Activated CD4-positive, CD25-positive, alpha-beta regulatory T cell treated with anti-CD3 and anti-CD28 coated beads, Interleukin-2, amount 50 U/mL, for 24 hours (primary cell): Measurements from ENCODE around the gene PMEPA1.

Experiments
- ATAC-seq, 2 donors: fragments of 150-1000 bp; cut with Tn5 transposase; one replicate each; pipeline ENCODE4 v1.10.0; 2021; ENCODE audit warnings: mild to moderate bottlenecking in 1 of 2, moderate library complexity in 1 of 2

The PMEPA1 gene

DNA sequence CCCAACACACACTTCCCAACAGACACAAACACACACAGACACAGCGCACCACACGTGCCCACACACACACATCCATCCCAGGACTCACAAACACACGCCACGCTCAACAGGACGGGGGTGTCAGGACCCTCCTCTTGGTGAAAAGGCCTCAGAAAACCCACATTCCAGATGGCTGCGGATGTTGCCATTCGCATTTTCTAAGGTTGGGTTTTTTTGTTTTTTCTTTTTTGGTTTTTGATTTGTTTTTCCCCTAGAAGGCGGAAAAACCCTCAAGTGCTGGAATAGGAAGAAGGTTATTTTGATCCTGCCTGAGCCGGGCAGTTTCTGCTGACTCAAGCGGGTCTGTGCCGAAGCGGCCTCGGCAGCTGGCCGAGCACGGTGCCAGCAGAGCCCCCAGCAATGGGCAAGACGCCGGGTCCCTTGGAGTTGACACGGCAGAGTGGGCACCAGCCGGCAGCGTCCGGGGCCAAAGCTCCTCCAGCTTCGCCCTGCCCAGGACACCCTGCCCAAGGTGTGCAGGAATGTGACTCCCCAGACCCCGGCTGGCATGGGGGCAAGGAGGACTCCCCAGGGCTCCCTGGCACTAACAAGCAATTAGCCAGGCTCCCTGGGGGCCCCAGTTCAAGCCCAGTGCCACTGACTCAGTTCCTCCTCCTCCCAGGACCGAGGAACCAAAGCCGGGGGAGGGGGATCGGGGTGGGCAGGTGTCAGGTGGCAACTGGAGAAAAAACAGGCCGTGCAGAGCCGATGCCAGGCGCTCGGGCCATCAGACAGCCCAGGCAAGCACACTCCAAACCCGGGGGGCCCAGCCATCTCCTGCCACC lies 48.7 kb downstream of the PMEPA1 start:
- no peak for ATAC-seq

DNA sequence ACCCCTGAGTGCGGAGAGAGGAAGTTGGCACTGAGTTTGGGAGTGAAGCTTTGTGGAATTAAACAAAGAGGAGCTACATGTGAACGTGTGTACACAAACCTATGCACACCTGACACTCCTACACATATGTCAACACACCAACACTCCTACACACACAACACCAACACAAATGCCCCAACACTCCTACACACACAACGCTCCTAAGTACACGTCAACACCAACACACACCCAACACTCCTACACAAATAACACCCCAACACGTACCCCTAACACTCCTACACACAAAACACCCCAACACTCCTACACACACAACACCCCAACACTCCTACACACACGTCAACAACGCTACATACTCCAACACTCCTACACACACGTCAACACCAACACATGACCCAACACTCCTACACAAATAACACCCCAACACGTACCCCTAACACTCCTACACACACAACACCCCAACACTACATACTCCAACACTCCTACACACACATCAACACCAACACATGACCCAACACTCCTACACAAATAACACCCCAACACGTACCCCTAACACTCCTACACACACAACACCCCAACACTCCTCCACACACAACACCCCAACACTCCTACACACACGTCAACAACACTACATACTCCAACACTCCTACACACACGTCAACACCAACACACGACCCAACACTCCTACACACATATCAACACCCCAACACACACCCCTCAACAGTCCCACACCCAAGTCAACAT lies 49.5 kb downstream of the PMEPA1 start:
- no peak for ATAC-seq

DNA sequence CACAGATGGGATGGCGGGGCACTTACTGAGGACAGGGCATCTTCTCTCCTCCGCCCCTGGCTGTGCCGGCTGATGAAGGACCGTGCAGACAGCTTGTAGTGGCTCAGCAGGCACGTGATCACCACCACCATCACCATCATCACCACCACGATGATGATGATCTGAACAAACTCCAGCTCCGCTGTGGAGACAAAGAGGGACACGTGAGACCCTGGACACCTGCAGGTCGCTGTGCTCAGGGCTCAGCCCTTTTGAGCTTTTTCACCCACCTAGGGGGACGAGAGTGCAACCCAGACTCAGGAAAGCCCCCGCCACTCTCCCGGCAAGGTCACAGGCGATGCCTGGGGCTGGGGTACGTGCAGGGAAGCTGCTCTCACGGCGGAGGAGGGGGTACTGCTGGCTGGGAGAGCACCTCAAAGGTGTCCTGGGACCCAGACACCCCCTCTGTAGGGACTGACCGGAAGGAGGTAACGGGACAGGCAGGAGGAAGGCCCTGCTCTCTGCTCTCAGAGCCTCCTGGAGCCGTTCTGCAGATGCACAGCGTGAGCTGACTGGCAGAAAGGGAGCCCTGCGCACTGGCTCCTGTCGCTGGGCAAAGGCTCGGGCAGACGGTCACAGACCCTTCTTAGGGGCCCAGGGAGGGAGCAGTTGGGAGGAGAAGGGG lies 50.2 kb downstream of the PMEPA1 start:
- no peak for ATAC-seq

DNA sequence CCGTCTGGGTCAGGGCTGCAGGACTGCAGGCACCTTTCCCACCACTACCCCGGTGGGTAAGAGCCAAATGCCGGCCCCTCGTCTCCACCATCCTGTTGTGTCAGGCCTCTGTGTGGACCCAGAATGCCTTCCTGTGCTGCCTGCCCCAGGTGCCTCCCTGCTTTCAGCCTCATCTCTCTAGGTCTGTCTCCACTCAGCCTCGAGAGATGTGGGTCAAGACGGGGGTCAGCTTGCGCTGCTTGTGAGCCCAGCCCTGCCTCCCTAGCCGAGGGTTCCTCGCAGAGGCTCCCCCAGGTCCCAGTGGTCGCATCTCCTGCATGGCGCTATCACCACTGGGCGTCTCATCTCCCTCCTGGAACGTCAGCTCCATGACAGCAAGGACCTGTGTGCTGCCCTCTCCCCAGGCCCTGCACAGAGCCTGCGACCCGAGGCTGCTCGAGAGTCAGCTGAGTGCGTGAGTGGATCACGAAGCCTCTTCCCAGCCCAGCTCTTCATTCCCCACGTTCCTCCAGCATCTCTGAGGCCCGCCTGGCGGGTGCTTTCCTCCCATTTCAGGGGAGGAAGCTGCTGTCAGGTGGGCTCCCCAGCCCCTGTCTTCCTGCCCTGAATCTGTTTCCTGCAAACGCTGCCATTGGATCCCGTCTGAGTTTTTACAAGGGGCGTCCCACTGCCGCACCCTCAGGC lies 50.8 kb downstream of the PMEPA1 start:
- no peak for ATAC-seq

DNA sequence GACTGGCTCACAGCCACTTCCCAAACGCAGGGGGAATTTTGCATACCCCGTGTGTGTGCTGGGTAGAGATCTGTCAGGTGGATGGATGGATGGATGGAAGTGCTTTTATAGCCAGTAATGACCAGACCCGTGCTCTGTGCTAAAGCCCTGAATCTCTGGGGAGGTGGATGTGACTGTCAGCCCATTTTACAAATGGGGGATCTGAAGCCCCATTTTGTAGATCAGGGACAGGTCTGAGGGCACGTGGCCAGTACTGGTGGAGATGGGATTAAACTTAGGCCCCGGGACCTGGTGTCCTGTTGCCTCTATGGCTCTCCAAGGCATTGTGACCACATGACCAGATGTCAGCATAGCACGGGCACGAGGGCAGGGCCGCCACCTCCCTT lies 51.4 kb downstream of the PMEPA1 start:
- ATAC-seq = no peak

DNA sequence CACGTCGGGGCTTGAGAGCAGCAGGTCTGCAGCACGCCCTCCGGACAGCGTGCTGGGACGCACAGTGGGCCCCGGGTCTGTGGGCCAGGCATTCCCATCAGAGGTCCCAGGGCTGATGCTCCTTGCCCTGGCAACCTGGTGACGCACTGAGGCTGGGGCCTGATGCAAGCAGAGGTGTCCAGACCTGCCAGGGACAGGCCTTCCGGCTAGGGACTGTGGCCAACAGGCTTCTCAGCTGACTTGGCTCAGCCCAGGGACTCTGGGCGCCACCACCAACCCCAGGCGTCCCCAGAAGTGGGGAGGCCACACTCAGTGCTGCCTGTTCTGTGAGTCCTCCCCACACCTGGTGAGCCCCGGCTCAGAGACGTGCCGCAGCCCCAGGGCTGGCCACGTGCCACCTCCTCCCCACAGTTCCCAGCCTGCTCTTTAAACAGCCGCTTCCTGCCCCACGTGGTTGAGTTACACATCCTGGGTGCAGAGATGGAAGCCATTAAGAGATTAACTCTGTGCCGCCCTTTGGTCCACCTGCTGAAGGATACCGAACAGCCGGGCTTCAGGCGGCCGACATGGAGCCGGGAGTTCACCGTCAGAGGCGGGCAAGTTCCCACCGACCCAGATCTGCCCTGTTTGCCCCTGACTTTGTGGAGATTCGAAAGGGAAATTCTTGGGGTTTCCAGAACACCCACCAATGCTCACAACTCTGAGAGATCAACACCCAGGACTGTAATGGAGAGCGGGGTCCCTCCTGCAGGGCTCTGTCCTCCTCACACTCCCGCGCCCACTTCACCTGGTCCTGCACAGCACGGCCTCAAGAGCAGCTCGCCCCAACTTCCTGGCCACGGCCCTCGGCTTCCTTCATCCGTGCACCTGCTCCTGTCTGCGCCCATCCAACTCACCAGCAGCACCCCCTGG lies 52.0 kb downstream of the PMEPA1 start:
- ATAC-seq = peak; percentile 42 to 53

DNA sequence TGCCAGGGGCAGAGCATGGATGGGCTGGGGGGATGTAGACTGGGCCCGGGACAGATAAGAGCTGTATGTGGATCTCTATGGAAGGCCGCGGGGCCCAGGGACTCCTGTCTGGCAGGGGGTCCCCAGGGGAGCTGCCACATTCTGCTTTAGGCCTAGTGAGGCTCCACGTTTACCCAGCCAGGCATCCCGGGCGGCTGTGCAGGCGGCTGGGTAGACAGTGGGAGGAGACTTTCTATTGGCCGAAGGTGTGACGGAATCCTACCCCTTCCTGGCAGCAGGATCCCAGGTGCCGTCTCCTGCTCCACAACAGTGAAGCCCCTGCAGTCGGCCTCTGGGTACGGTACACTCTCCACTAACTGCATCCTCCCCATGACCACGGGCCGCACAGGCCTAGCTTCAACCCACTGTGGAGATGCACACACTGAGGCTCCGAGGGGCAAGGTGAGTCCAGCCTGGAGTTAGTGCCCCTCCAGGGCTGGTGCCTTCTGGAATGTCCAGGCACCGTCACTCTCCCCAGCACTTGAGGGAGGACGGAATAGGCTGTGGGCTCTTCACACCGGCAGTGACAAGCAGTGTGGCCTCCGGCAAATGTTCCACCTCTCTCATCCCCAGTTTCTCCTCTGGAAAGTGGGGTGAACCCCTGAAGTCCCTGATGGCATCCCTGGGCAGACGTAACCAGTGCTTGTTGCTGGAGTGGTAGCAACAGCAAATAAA lies 52.8 kb downstream of the PMEPA1 start:
- no peak for ATAC-seq

DNA sequence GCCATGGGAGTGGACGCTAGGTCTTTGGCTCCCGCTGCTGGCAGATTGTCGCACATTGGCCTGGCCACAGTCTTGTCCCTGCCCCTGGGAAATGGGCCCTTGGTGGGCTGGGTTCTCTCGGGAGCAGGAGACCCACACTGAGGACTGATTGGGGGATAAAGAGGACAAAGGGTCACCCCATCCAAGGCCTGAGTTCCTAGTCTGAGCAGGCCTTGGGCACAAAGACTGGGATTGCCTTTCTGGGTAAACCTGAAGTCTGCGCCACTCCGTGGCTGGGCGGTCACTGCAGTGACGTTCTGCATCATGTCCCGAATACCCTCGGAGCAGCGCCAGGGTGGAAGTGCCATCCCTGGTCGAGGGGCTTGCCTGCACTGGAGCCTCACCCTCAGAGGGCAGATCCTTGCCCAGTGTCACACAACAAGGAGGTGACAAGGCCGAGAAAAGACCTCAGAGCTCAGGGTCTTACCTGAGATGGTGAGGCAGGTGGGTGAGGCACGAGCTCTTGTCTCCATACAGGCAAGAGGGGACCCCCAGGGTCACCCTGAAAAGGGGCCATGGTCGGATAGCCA lies 53.5 kb downstream of the PMEPA1 start:
- no peak for ATAC-seq

DNA sequence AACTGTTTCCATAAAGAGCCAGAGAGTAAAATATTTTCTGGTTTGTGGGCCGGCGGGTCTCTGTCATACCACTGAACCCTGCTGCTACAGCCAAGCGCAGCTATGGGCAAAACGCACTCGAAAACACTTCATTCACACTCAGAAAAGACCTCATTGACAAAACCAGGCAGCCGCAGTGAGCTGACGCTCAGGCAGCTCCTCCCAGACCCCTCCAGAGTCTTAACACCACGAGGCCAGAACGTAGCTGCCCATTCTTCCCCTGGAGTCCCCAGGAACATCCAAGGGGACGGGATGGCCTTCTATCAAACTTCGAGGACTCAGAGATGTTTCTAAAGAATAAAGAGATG lies 54.0 kb downstream of the PMEPA1 start:
- no peak for ATAC-seq

DNA sequence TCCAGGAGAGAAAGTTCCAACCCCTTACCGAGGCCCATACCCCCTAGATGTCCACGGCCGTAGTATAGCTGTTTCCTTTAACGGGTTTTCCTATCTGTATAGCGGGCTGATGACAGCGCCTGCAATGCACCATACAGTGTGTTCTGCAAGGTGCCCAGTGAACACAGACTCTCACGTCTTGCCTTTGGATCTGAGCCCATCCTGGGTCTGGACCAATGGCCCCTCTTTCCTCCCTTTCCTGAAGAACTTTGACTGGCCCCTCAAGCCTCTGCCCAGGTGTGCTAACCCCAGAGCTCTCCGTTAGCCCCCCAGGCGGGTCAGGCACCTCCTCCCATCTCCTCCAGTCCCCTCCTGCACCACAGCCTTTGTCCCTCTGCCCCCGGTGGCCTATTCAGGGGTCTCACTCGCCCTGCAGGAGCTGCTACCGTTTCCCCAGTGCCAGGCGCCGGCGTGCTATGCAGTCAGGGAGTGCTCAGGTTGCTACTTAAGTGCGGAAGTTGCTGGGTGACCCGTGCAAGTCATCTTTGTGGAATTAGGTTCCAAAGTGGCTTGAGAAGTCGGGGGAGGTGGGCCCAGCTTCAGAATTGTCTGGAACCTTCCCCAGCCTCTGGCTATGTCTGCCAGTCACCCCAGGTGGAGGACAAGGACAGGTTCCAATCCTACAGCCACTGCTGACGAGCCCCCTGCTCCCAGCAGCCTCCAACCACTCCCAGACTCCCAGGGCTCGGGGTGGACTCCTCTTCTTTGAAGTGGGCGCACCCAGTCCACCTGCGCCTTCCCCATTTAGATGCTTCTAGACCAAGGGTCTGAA lies 54.6 kb downstream of the PMEPA1 start:
- no peak for ATAC-seq

DNA sequence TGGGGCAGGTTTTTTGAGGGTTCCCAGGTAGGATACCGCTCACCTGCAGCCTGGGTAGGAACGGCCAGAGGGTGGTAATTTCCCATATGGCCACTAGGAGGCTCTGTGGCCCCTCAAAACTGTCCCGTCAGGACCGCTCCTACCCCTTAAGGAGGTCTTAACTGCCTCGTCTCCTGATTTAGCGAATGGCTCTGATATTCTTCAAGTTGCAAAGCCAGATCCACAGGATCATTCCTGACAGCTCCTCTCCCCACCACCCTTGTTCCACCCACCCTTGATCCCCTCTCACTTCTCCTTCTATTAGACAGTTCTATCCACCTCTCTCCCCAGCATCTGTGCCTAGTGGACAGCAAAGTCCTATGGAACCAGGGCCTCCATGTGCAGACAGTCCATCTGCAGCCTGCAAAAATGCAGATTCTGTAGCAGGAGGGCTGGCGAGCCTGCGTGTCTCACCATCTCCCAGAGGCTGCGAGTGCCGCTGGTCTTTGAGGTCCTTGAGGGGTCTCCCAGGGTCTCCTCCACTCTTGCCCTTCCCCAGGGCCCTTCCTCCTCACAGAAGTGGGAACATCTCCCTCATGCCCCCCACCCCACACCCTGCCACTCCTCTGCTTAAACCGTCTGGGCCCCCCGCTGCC lies 55.3 kb downstream of the PMEPA1 start:
- ATAC-seq = peak; percentile 66 to 68

DNA sequence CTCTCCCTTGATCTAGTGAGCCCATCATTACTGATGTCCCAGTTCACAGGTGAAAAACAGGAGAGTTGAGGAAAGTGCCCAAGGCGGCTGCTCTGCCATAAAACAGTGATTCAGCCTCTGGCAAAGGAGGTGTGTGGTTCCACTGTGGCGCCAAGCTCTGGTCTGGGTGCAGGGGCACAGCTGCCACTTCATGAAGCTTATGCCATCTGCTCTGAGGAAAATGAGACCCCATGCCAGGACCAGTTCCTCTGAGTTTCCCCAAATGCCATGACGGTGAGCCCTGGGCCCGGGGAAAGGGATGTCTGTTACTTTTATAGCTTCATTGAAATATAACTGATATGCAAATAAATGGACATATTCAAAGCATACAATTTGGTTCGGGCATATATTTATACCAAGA lies 55.9 kb downstream of the PMEPA1 start:
- ATAC-seq = no peak

DNA sequence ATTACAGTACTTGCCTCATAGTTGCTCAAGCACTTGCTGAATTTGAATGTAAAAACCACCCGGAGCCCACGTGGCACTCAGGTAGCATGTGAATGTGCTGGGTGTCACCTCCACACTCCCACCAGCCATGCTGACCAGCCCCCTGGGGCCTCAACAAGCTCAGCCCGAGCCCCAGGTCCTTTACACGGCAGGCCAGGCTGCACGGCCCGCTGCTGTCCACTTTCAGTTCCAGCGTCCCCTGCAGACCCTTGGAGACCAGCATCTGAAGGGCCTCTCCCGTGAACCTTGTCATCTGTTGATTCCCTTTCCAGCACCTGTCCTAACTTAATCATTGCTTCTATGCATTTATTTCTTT lies 56.3 kb downstream of the PMEPA1 start:
- no peak for ATAC-seq

DNA sequence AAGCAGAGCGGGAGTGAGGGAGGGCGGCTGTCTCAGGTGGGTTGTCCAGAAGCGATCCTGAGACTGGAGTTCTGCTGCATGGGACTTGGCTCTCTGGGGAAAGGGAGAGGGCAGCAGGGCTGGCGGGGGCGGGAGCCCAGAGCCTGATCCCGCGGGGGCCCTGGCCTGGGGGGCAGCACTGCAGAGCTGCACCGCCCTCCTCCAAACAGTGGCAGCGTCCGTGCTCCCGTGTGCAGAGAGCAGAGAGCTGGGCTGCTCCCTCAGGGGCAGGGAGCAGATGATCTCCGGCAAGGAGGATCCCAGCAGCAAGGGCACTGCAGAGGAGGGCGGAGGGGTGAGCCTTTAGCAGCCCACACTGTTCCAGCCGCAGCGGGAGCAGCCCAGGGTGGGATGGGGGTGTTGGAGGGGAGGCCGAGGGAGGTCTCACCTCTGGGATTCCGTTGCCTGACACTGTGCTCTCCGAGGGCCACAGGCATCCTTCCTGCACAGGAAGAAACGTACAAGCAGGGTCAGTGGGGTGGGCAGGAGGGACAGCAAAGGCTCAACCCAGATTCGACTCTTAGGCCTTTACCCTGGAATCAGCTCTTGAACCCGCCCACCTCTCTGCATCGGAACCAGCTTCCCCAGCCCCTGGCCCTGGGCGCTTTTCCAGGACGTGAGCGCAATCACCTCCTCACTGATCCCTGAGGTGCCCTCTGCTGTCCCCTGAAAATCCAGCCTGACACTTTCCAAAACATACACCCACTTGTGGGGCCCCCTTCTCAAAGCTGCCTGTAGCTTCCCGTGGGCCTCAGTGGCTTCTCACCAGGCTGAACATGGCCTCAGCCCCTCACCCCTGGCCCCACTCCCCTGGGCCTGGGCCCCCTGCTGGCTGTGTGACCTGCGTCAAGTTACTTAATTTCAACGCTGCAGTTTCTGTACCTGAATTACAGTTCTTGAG lies 56.9 kb downstream of the PMEPA1 start:
- no peak for ATAC-seq

DNA sequence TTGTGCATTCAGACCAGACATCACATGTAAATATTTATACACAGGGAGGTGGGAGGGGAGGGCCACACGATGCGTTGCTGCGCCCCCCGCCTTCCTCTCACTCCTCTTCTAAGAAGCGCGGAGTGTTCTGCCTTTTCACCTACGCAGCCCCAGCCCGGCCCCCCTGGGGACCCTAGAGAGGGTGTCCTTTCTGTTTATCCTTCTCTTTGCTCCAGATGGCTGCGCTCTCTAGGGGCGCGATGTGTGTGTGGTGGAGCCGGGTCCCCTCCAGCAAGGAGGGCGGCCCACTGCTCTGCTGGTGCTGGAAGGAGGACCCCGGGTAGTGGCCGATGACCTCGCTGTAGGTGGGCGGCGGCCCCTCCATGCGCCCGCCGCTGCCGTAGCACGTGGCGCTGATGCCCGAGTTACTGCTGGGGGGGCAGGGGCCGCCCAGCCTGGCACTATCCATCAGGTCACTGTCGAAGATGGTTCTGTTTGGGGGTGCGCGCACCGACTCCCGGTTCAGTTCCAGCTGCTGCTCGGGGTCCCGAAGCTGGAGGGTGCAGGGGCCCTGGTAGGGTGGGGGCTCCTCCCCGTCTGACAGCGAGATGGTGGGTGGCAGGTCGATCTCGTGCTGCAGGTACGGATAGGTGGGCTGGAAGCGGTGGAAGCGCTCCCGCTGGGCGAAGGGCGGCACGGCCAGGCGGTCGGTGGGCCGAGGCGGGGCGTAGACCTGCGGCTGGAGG lies 57.8 kb downstream of the PMEPA1 start:
- no peak for ATAC-seq

DNA sequence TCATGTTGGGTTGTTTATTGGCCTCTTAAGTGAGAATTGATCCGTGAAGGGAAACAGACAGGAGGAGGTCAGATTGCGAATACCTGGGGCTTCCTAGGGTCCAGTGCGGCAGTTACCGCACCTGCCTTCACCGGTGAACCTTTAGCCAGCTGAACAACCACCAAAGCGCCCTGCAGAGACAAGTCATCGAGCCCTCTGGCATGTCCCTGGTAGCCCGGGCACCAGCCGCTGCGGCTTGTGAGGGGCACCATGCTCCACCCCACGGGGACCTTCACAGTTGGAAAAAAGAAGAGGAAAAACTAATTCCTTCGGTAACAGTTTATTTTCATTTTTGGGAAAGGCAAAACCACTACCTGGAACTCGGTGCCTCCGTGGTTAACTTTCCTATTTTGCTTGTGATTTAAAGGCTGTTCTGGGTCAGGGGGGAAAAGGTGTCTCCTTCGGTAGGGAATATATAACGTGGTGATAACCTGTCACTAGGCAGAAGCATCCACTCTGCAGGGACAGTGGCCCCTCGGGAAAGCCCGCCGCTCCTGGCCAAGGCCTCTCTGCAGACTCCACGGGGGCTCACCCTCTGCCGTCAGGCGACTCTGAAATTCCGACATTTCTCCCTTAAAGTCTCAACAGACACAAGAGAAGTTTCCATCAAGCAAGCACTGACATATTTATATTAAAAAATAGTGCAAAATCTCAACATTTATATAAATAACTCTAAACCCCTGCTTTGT lies 58.9 kb downstream of the PMEPA1 start:
- no peak for ATAC-seq

DNA sequence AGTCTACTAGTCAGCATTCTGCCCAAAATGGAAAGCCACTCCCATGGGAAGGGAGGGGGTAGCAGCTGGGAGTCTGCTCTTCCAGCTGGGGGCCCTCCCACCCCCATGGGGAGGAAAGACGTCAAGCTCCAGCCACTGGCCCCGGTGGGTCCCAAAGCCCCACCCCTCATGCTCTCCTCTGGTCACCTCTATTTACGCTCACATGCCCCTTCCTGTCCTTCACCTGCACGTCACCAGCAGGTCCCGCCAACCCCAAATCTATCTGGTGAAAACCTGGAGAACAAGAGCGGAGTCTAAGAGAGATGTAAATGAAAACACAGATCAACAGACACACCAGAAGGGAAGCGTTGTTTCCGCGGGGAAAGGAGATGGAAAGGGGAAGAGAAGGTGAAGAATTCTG lies 59.5 kb downstream of the PMEPA1 start:
- no peak for ATAC-seq
